ENCODE measurements around the gene VPS45.

VPS45 gene

GRCh38 chr1:150068109-150068435 lies 496 bp downstream of the VPS45 start:
- H3K4me3 ChIP-seq (replicated peaks; ENCODE audit: insufficient read depth, low read length), result peak overlapping the region; percentile 82
- no peak for DNase-seq (ENCODE audit: low read depth in 1 of 2, low spot score in 1 of 2)
- H3K27ac ChIP-seq (replicated peaks), result peak overlapping the region; percentile 75
- TF ChIP-seq POLR2AphosphoS5 (IDR thresholded peaks at IDR 0.05; ENCODE audit: low read depth) (no peak), REST (IDR thresholded peaks at IDR 0.05; ENCODE audit: insufficient replicate concordance, low read depth) (no peak), GABPA (IDR thresholded peaks at IDR 0.05; ENCODE audit: low read depth) (no peak), SPI1 (IDR thresholded peaks at IDR 0.05; ENCODE audit: borderline replicate concordance, low read depth) (no peak), CTCF (IDR thresholded peaks at IDR 0.05; ENCODE audit: insufficient read depth, low read length) (no peak)
- no peaks in the 10 kb centered on the region for H3K27me3 ChIP-seq (ENCODE audit: insufficient read depth, poor library complexity, severe bottlenecking)

GRCh38 chr1:150069923-150070322 lies 2.3 kb downstream of the VPS45 start:
- no peak for DNase-seq (ENCODE audit: low read depth in 1 of 2, low spot score in 1 of 2)
- no peak overlapping the region for H3K27ac ChIP-seq (replicated peaks)
- TF ChIP-seq GABPA (IDR thresholded peaks at IDR 0.05; ENCODE audit: low read depth) (no peak), SPI1 (IDR thresholded peaks at IDR 0.05; ENCODE audit: borderline replicate concordance, low read depth) (no peak), REST (IDR thresholded peaks at IDR 0.05; ENCODE audit: insufficient replicate concordance, low read depth) (no peak), POLR2AphosphoS5 (IDR thresholded peaks at IDR 0.05; ENCODE audit: low read depth) (no peak), CTCF (IDR thresholded peaks at IDR 0.05; ENCODE audit: insufficient read depth, low read length) (no peak)
- H3K4me3 ChIP-seq (replicated peaks; ENCODE audit: insufficient read depth, low read length), result no peak overlapping the region
- no peaks in the 10 kb centered on the region for H3K27me3 ChIP-seq (ENCODE audit: insufficient read depth, poor library complexity, severe bottlenecking)

GRCh38 chr1:150072959-150073358 lies 5.4 kb downstream of the VPS45 start:
- DNase-seq (ENCODE audit: low read depth in 1 of 2, low spot score in 1 of 2), result no peak
- no peaks in the 10 kb centered on the region for H3K27me3 ChIP-seq (ENCODE audit: insufficient read depth, poor library complexity, severe bottlenecking)
- H3K4me3 ChIP-seq (replicated peaks; ENCODE audit: insufficient read depth, low read length), result no peak overlapping the region
- TF ChIP-seq CTCF (IDR thresholded peaks at IDR 0.05; ENCODE audit: insufficient read depth, low read length) (peak; percentile 53), GABPA (IDR thresholded peaks at IDR 0.05; ENCODE audit: low read depth) (no peak)
- no peak overlapping the region for H3K27ac ChIP-seq (replicated peaks)

GRCh38 chr1:150073516-150073915 lies 5.9 kb downstream of the VPS45 start:
- Histone ChIP-seq H3K27ac (replicated peaks) (no peak overlapping the region), H3K4me3 (replicated peaks; ENCODE audit: insufficient read depth, low read length) (no peak overlapping the region), H3K27me3 (ENCODE audit: insufficient read depth, poor library complexity, severe bottlenecking) (no peaks in the 10 kb centered on the region)
- TF ChIP-seq POLR2AphosphoS5 (IDR thresholded peaks at IDR 0.05; ENCODE audit: low read depth) (no peak), CTCF (IDR thresholded peaks at IDR 0.05; ENCODE audit: insufficient read depth, low read length) (no peak), REST (IDR thresholded peaks at IDR 0.05; ENCODE audit: insufficient replicate concordance, low read depth) (no peak), SPI1 (IDR thresholded peaks at IDR 0.05; ENCODE audit: borderline replicate concordance, low read depth) (no peak), GABPA (IDR thresholded peaks at IDR 0.05; ENCODE audit: low read depth) (no peak)
- DNase-seq (ENCODE audit: low read depth in 1 of 2, low spot score in 1 of 2), result no peak
